GM10266 (cell line): ENCODE measurements around the gene TCTA.
"Not testable (repeated sequence)": the region's sequence is repeated elsewhere in the genome, so short reads cannot be mapped to it uniquely, and the experiment has no call there.

ENCODE experiments used
- DNase-seq: peaks from one replicate; pipeline ENCODE4 v3.0.0; 2012; ENCODE audit errors: extremely low spot score
- TF ChIP-seq, protein P1 (sequence below): IDR thresholded peaks from 2 replicates; pipeline ENCODE4 v1.5.1; 2012; ENCODE audit warnings: mild to moderate bottlenecking, low read depth; ENCODE audit not compliant: control insufficient read depth, insufficient read depth; ENCODE audit errors: missing control alignments

Gene TCTA

DNA sequence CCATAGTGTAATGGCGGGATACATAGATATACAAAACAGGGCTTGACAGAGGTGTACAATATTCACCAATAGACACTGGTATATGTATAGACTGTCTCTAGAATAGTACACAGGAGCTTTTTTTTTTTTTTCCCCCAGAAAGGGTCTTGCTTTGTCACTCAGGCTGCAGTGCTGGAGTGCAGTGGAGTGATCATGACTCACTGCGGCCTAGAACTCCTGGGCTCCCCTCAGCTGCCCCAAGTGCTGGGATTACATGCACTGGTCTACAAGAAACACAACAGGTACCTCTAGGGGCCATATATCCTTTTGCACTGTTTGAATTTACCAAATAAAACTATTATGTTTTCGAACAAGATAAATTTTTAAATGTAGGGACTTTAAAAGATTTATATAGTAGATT, 12.8 kb upstream of the TCTA start:
- no peak for DNase-seq
- TF ChIP-seq, protein P1, sequence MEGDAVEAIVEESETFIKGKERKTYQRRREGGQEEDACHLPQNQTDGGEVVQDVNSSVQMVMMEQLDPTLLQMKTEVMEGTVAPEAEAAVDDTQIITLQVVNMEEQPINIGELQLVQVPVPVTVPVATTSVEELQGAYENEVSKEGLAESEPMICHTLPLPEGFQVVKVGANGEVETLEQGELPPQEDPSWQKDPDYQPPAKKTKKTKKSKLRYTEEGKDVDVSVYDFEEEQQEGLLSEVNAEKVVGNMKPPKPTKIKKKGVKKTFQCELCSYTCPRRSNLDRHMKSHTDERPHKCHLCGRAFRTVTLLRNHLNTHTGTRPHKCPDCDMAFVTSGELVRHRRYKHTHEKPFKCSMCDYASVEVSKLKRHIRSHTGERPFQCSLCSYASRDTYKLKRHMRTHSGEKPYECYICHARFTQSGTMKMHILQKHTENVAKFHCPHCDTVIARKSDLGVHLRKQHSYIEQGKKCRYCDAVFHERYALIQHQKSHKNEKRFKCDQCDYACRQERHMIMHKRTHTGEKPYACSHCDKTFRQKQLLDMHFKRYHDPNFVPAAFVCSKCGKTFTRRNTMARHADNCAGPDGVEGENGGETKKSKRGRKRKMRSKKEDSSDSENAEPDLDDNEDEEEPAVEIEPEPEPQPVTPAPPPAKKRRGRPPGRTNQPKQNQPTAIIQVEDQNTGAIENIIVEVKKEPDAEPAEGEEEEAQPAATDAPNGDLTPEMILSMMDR = no peak

DNA sequence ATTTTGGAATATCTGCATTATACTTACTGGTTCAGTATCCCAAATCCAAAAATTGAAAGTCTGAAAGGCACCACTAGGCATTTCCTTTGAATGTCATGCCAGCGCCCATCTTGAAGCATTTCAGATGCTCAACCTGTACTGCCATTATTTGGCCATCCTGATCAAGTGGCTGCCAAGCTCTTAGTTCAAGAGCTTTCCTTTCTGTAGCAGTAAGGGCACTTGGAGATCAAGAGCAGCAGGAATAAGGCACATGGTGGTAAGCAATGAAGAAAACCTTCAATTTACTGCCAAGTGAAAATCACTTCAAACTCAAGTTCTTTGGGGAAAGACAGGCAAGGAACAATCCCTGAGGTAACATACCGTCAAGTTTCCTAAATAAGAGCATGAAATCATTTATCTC, 10.5 kb upstream of the TCTA start:
- TF ChIP-seq, protein P1 = no peak
- DNase-seq = no peak

DNA sequence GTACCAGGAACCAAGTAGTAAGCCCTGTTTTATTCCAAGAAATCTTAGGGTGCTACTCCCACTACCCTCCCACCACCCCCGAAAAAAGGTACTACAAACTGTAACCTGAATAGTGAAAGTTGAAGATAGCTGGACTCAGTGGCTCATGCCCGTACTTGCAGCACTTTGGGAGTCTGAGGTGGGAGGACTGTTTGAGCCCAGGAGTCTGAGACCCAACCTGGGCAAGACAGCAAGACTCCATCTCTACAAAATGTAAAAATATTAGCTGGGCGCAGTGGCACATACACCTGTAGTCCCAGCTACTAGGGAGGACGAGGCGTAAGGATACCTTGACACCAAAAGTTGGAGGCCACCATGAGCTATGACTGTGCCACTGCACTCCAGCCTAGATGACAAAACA, 8.3 kb upstream of the TCTA start:
- TF ChIP-seq, protein P1 = no peak

DNA sequence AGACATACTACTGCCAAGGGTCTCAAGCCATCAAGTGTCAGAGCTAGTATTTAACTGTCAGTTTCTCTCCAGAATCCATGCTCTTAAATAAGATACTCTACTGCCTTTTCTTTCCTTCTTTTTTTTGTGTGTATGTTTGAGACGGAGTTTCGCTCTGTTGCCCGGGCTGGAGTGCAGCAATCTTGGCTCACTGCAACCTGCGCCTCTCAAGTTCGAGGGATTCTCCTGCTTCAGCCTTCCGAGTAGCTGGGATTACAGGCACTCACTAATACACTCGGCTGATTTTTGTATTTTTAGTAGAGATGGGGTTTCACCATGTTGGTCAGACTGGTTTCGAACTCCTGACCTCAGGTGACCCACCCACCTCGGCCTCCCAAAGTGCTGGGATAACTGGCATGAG, 6.7 kb upstream of the TCTA start:
- not testable (repeated sequence) for DNase-seq

More for the DNA sequence above, 8.3 kb upstream of the TCTA start:
- no peak for DNase-seq

DNA sequence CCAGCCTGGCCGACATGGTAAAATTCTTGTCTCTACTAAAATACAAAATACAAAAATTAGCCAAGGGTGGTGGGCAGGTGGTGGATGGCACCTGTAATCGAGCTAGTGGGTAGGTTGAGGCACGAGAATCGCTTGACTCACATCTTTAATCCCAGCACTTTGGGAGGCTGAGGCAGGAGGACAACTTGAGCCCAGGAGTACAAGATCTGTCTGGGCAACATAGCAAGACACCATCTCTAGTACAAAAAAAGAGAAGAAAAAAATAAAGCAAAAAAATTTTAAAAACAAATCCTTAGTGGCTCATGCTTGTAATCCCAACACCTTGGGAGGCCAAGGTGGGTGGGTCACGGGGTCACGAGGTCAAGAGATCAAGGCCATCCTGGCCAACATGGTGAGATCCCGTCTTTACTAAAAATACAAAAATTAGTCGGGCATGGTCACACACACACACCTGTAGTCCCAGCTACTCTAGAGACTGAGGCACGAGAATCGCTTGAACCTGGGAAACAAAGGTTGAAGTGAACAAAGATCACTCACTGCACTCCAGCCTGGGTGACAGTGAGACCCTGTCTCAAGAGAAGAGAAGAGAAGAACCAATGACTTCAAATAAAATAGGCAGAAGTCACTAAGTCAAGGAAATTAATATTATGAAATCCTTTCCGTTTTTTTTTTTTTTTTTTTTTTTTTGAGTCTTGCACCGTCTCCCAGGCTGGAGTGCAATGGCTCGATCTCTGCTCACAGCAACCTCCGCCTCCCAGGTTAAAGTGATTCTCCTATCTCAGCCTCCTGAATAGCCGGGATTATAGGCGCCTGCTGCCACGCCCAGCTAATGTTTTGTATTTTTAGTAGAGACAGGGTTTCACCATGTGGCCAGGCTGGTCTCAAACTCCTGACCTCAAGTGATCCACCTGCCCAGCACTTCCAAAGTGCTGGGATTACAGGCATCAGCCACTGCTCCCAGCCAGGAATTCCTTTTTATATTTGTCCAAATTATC, 5.4 kb upstream of the TCTA start:
- TF ChIP-seq, protein P1 = no peak
- no peak for DNase-seq

DNA sequence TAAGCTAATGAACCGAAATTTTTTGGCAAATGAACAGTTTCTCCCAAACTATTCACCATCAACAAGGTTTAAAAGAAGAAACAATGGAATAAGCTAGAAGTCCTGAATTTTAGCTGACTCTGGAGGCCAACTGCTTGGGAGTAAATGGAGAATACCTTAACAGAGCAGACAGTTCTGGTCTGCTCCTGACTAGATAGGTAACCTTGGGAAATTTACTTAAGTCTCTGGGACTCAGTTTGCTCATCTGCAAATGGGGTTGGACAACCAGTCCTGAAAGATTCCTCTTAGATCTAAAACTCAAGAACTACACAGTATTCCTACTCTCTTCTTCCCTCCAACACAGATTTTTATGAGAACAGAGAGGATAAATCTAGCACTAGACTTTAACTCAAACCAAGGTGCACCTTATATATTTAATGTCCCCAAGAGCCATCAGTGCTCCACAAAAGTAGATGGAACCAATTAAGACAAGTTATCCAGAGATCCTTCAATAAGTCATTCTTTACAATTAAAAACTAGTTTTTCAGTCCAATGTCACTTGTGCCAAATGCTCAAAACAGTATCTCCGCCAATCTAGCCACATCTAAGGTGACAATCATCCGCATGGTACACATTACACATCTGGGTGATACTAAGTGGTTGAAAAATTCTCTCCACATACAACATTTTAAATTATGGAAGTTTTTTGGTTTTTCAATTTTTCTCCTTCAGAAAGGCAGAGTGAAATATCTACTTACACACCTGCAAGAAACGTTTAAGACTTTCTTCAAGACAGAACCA, 2.0 kb upstream of the TCTA start:
- no peak for DNase-seq
- TF ChIP-seq, protein P1 = no peak

DNA sequence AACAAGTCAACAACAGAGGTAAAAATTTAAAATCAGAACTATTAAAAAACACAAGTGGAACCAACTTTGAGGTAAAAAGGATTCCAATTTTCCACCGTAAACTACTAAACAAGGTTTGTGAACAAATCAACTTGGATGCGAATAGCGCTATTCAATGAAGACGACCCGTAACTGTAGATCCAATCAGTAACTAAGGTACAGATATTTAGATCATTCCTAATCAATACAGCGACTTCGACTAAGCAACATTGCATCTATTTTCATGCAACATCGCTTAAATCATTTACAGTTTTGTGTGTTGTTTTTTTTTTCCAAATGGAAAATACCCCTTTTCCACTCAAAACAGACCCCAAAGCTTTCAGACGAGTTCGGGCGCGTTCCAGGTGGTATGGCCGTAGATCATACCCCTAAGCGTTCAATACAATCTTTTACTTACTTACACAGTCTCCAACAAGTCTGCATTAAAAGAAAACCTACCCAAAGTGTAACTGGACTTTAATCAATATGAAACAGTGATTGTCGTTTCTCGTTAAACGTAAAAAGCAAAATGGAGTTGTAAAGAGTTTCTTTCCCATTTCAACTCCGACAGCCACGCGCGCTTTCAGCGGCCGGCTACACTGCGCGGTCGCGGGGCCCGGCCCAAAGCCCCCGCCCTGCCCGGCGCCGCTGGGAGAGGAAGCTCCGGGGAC, 1.2 kb upstream of the TCTA start:
- TF ChIP-seq, protein P1 = no peak
- DNase-seq = no peak
